Lung (tissue), 12 donors: ENCODE measurements around the gene COL16A1. TPM values are rescaled to one million over a fixed set of nuclear protein-coding genes. Genes with fewer than 3 reads are reported as not detected.

Experiments
- ATAC-seq: fragments of 200-7000 bp; cut with Tn5 transposase; one replicate; pipeline ENCODE4 v1.9.1; 2020; ENCODE audit warnings: moderate number of reproducible peaks; ENCODE audit not compliant: insufficient read depth, low FRiP score
- DNase-seq, 3 donors: peaks; one replicate each; pipeline ENCODE4 v3.0.0-alpha.2; 2013 to 2017
- H3K27ac ChIP-seq, 2 donors: one replicate each; pipeline ENCODE4 v1.5.1; 2013; ENCODE audit warnings: mild to moderate bottlenecking in 2 of 2, moderate library complexity in 2 of 2, control low read depth in 1 of 2, inconsistent platforms in 1 of 2, low read depth in 1 of 2, low read length in 1 of 2
- H3K27me3 ChIP-seq, 3 donors: one replicate each; pipeline ENCODE4 v1.5.1; 2013; ENCODE audit warnings: low read length in 2 of 3; ENCODE audit not compliant: control insufficient read depth in 3 of 3, insufficient read depth in 3 of 3
- H3K36me3 ChIP-seq, 4 donors: one replicate each; pipeline ENCODE4 v1.5.1; 2013; ENCODE audit warnings: low read length in 4 of 4, mild to moderate bottlenecking in 1 of 4, moderate library complexity in 1 of 4; ENCODE audit not compliant: control insufficient read depth in 4 of 4, insufficient read depth in 4 of 4
- H3K4me1 ChIP-seq, 5 donors: one replicate each; pipeline ENCODE4 v1.5.1; 2013; ENCODE audit warnings: low read length in 5 of 5, mild to moderate bottlenecking in 2 of 5, moderate library complexity in 1 of 5; ENCODE audit not compliant: control insufficient read depth in 5 of 5, insufficient read depth in 5 of 5
- H3K4me3 ChIP-seq: one replicate; pipeline ENCODE4 v1.5.1; 2013; ENCODE audit warnings: mild to moderate bottlenecking, control low read depth, moderate library complexity
- H3K9ac ChIP-seq, 2 donors: one replicate each; pipeline ENCODE4 v1.5.1; 2013; ENCODE audit warnings: low read length in 2 of 2, control low read depth in 1 of 2; ENCODE audit not compliant: insufficient read depth in 1 of 2
- H3K9me3 ChIP-seq, 4 donors: one replicate each; pipeline ENCODE4 v1.5.1; 2013; ENCODE audit warnings: low read length in 3 of 4, mild to moderate bottlenecking in 1 of 4, moderate library complexity in 1 of 4; ENCODE audit not compliant: control insufficient read depth in 4 of 4, insufficient read depth in 3 of 4
- WGBS, 2 donors: extraction: QIAGEN DNeasy Blood & Tissue Kit; methylation state at CpG; one replicate each; pipeline ENCODE4 v1.1.7; 2013; 5-methylcytosine and 5-hydroxymethylcytosine counted together
- polyA plus RNA-seq, 2 donors: library from polyadenylated mRNA; stranded (reverse); fragments of 200-250 nt; gene quantifications; one replicate each; pipeline ENCODE4 v1.2.1, GENCODE V29; 2013
- total RNA-seq, 2 donors: library from RNA; depleted of rRNA in 1 of 2; stranded (reverse); fragments of >200 nt in 1 of 2; gene quantifications; one replicate each; pipeline ENCODE4 v1.2.1, GENCODE V29; 2014 to 2021
- TF ChIP-seq, protein P1 (sequence below): IDR thresholded peaks from 2 replicates; pipeline ENCODE4 v1.5.1; 2012; ENCODE audit warnings: mild to moderate bottlenecking; ENCODE audit errors: control extremely low read depth, extremely low read depth
- donor health status: control.
- donor health status: control.
- donor health status: Bipolar disorder and iron deficiency.
- donor health status: healthy.
- donor health status: DM: yes; HTN: yes; CAD: no.

COL16A1 gene
- total and polyA plus RNA-seq, 4 donors = 16.5 to 83.2 (median 43.3) TPM

DNA sequence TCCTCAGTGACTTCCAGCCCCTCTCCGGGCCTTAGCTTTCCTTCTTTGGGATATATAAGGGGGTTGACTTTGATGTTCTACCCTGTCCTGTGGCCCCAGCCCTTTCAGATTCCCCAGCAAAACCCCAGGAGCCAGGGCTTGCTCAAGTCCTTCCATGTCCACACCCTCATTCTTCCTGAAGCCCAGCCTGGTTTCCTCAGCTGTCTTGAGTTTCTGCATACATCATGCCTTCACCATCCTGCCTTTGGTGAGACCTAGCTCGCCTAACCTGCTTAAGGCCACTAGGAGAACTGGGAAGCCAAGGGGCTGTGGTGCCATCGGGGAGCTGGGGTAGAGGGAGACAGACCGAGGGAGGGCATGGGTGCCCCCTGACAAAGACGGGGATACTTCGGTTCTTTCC, 42.0 kb downstream of the COL16A1 start:
- Histone ChIP-seq H3K36me3 (peaks cover 0 to 21% (median 4%) of the 10 kb centered on the region in 4 donors), H3K9ac (no peak overlapping the region), H3K4me1 (peaks cover 0 to 14% (median 0%) of the 10 kb centered on the region in 5 donors), H3K9me3 (no peaks in the 10 kb centered on the region), H3K27me3 (no peaks in the 10 kb centered on the region), H3K4me3 (no peak overlapping the region), H3K27ac (no peak overlapping the region)
- no peak for ATAC-seq
- DNase-seq = no peak
- WGBS, 2 donors = 89 to 94% methylated on average over 6 of the region's 6 CpGs
- TF ChIP-seq, protein P1, sequence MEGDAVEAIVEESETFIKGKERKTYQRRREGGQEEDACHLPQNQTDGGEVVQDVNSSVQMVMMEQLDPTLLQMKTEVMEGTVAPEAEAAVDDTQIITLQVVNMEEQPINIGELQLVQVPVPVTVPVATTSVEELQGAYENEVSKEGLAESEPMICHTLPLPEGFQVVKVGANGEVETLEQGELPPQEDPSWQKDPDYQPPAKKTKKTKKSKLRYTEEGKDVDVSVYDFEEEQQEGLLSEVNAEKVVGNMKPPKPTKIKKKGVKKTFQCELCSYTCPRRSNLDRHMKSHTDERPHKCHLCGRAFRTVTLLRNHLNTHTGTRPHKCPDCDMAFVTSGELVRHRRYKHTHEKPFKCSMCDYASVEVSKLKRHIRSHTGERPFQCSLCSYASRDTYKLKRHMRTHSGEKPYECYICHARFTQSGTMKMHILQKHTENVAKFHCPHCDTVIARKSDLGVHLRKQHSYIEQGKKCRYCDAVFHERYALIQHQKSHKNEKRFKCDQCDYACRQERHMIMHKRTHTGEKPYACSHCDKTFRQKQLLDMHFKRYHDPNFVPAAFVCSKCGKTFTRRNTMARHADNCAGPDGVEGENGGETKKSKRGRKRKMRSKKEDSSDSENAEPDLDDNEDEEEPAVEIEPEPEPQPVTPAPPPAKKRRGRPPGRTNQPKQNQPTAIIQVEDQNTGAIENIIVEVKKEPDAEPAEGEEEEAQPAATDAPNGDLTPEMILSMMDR = no peak

DNA sequence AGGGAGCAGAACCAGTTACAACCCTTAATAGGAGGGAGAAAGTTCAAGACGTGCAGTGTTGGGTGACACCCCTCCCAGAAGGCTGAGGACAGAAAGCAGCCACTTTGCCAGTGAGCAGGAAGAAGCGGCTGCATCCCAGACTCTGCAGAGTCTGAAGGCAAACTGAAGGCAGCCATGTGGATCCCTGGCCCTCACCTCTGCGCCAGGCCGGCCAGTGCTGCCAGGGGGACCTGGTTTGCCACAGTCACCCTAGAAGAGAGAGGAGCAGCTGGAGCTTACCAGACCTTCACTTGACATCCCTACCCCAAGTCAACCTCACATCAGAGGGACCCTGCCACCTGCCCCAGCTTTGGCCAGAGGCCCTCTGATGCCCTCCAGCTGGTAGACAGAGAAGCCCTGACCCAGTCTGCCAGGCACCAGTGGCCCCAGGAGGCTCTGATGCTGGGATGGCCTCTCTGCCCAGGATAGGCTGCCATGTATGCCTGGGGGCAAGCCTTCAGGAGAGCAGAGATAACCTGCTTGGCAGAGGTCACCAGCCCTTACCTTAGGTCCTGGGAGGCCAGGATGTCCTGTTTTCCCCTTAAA, 42.9 kb downstream of the COL16A1 start:
- peaks cover 0 to 16% (median 6%) of the 10 kb centered on the region in 4 donors for H3K36me3 ChIP-seq
- no peak overlapping the region for H3K4me3 ChIP-seq
- DNase-seq = no peak
- ATAC-seq = no peak
- no peaks in the 10 kb centered on the region for H3K27me3 ChIP-seq
- no peak overlapping the region for H3K27ac ChIP-seq
- no peak overlapping the region for H3K9ac ChIP-seq
- peaks cover 0 to 7% (median 0%) of the 10 kb centered on the region in 5 donors for H3K4me1 ChIP-seq
- TF ChIP-seq, protein P1 = no peak
- WGBS, 2 donors = 95 to 98% methylated on average over 4 of the region's 4 CpGs
- H3K9me3 ChIP-seq = no peaks in the 10 kb centered on the region

DNA sequence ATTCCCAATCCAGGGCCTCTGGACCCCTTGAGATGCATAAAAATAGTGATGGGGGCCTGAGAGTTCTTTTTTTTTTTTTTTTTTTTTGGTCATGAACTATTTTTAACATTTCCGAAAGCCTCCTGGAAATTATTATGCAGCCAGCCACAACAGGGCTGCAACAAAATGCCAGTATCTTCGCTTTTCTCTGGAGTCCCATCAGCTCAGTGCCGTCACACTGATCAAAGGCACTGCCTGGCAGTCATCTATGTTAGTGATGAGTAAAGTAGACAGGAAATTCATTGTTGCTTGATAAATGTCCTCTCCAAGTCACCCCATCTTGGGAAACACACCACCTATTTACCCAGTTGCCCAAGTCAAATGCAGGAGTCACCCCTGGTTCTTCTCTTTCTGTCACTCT, 43.9 kb downstream of the COL16A1 start:
- Histone ChIP-seq H3K36me3 (peaks cover 0 to 17% (median 7%) of the 10 kb centered on the region in 4 donors), H3K4me1 (no peaks in the 10 kb centered on the region), H3K9me3 (no peaks in the 10 kb centered on the region), H3K27me3 (no peaks in the 10 kb centered on the region), H3K27ac (no peak overlapping the region), H3K4me3 (no peak overlapping the region), H3K9ac (no peak overlapping the region)
- 83 to 90% methylated on average over 3 of the region's 3 CpGs for WGBS, 2 donors
- no peak for ATAC-seq
- TF ChIP-seq, protein P1 = no peak
- no peak for DNase-seq

DNA sequence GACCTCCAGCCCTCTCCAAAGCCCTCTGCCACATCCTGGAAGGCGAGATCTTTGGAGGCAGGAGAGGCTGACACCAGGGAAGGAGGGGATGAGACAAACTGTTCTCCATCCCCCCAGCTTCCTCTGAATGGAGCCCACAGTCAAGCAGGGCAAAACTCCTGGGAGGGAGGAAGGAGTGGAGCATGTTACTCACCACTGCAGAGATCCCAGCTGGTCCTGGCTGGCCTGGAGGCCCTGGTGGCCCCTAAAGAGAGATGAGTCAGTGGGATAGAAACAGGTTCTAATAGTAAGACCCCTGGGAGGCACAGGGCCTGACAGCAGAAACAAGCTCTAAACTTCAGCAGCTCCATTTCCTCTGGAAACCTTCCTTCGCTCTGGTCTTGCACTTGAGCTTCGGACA, 45.1 kb downstream of the COL16A1 start:
- H3K4me1 ChIP-seq = no peaks in the 10 kb centered on the region
- TF ChIP-seq, protein P1 = no peak
- WGBS, 2 donors = 87 to 88% methylated on average over 3 of the region's 3 CpGs
- no peaks in the 10 kb centered on the region for H3K27me3 ChIP-seq
- DNase-seq (no peak), ATAC-seq (no peak)
- H3K27ac ChIP-seq = no peak overlapping the region
- no peak overlapping the region for H3K4me3 ChIP-seq
- H3K9me3 ChIP-seq = no peaks in the 10 kb centered on the region
- no peak overlapping the region for H3K9ac ChIP-seq
- H3K36me3 ChIP-seq = peaks cover 0 to 17% (median 7%) of the 10 kb centered on the region in 4 donors
